ENCODE data around the gene DUS4L. TPM values are rescaled to one million over a fixed set of nuclear protein-coding genes. Genes with fewer than 3 reads are reported as not detected.

The DUS4L gene
- total and polyA plus RNA-seq, 2 experiments from 2014 or later: 5.4 to 12.5 TPM

DNA sequence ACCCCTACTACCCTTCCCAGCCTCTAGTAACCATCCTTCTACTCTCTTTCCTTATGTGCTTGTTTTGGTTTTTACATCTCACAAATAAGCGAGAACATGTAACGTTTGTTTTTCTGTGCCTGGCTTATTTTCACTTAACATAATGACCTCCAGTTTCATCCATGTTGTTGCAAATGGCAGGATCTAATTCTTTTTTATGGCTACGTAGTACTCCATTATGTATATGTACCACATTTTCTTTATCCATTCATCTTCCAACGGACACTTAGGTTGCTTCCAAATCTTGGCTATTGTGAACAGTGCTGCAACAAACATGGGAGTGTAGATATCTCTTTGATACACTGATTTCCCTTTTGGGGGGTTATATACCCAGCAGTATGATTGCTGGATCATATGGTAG is 63.2 kb downstream of the DUS4L start:
- 95% methylated on average over 4 of the region's 4 CpGs for WGBS (ENCODE audit: low lambda C conversion rate, missing lambda C conversion rate)

More for the DNA sequence above, 63.2 kb downstream of the DUS4L start:
- Histone ChIP-seq H3K27me3 (no peaks in the 10 kb centered on the region), H3K79me2 (no peaks in the 10 kb centered on the region), H2AFZ (no peak overlapping the region), H3K4me3 (no peak overlapping the region), H3K36me3 (replicated peaks; ENCODE audit: insufficient read depth, low read depth) (no peaks in the 10 kb centered on the region), H3K9me2 (replicated peaks; ENCODE audit: insufficient read depth) (no peaks in the 10 kb centered on the region), H3K27ac (no peak overlapping the region), H4K20me1 (ENCODE audit: insufficient read depth, poor library complexity, severe bottlenecking) (no peaks in the 10 kb centered on the region), H3K4me1 (ENCODE audit: insufficient read depth) (no peaks in the 10 kb centered on the region), H3K9me3 (ENCODE audit: low read depth) (no peaks in the 10 kb centered on the region), H3K4me2 (no peak overlapping the region)
- no peak for TF ChIP-seq EZH2 (IDR thresholded peaks at IDR 0.05; ENCODE audit: borderline replicate concordance)
- TF ChIP-seq EZH2phosphoT487 (IDR thresholded peaks at IDR 0.05; ENCODE audit: low read depth, severe bottlenecking, unreplicated experiment): no peak
- TF ChIP-seq CTCF (IDR thresholded peaks at IDR 0.05; ENCODE audit: poor library complexity): no peak
- no peak for DNase-seq (ENCODE audit: low spot score)

Small RNA genes within 50 kb of the gene (small RNA-seq; reads per million reads assigned to genes)
- not detected for gene RF01233

Other genes starting within 250 kb of the DUS4L start
- 0.07 and 0.08 TPM in 2 replicates for gene GPR22, start 93.9 kb upstream of the DUS4L start, total RNA-seq
- 0.27 and 0.39 TPM in 2 replicates for gene GPR22, start 93.9 kb upstream of the DUS4L start, polyA plus RNA-seq
- gene COG5, start 51 bp upstream of the DUS4L start, total RNA-seq: 53.5 and 82.2 TPM in 2 replicates
- gene COG5, start 51 bp upstream of the DUS4L start, polyA plus RNA-seq: 12.7 and 15.8 TPM in 2 replicates
- 54.2 and 76.6 TPM in 2 replicates for gene BCAP29, start 16.3 kb downstream of the DUS4L start, total RNA-seq
- 27.5 and 35.1 TPM in 2 replicates for gene BCAP29, start 16.3 kb downstream of the DUS4L start, polyA plus RNA-seq
- 0.20 TPM in 1 of 2 replicates, not detected in the other for gene SLC26A4, start 96.9 kb downstream of the DUS4L start, total RNA-seq
- gene SLC26A4, start 96.9 kb downstream of the DUS4L start, polyA plus RNA-seq: 0.35 TPM in 1 of 2 replicates, not detected in the other
- 17.3 and 18.6 TPM in 2 replicates for gene CBLL1, start 180.2 kb downstream of the DUS4L start, total RNA-seq
- 12.5 and 15.2 TPM in 2 replicates for gene CBLL1, start 180.2 kb downstream of the DUS4L start, polyA plus RNA-seq
- 14.2 and 18.1 TPM in 2 replicates for gene SLC26A3, start 239.3 kb downstream of the DUS4L start, total RNA-seq
- 4.2 and 8.1 TPM in 2 replicates for gene SLC26A3, start 239.3 kb downstream of the DUS4L start, polyA plus RNA-seq